ENCODE data around the gene OLFM3. TPM values are rescaled to one million over a fixed set of nuclear protein-coding genes. Genes with fewer than 3 reads are reported as not detected.

The OLFM3 gene
- total and polyA plus RNA-seq, 5 experiments from 2014 or later: not detected

- POLR2A ChIA-PET: no interaction called here
- H3K9me3 Mint-ChIP-seq: peaks cover 0 to 4% (median 0%) of the 10 kb centered on the region in 9 donors
- H3K27ac Mint-ChIP-seq: no peak overlapping the region
- H3K4me1 Mint-ChIP-seq: no peaks in the 10 kb centered on the region
- no peak for ATAC-seq
- no peak overlapping the region for H3K4me3 Mint-ChIP-seq
- peaks cover 0 to 6% (median 0%) of the 10 kb centered on the region in 5 donors for H3K27me3 Mint-ChIP-seq
- no peak for DNase-seq
- no peaks in the 10 kb centered on the region for H3K36me3 Mint-ChIP-seq
These were observed 21.4 kb downstream of the OLFM3 start for GRCh38 chr1:101975371-101975770.

- DNase-seq (no peak), ATAC-seq (no peak)
- no peaks in the 10 kb centered on the region for H3K36me3 Mint-ChIP-seq
- POLR2A ChIA-PET: no interaction called here
- H3K27ac Mint-ChIP-seq: no peak overlapping the region
- H3K4me1 Mint-ChIP-seq: no peaks in the 10 kb centered on the region
- H3K9me3 Mint-ChIP-seq: peaks cover 0 to 4% (median 0%) of the 10 kb centered on the region in 9 donors
- H3K27me3 Mint-ChIP-seq: peaks cover 0 to 3% (median 0%) of the 10 kb centered on the region in 5 donors
- no peak overlapping the region for H3K4me3 Mint-ChIP-seq
These were observed 22.0 kb downstream of the OLFM3 start for GRCh38 chr1:101974599-101975274.

- ATAC-seq: no peak
- H3K27me3 Mint-ChIP-seq: peaks cover 0 to 10% (median 0%) of the 10 kb centered on the region in 5 donors
These were observed 25.4 kb downstream of the OLFM3 start for GRCh38 chr1:101971304-101971703.

GRCh38 chr1:101967871-101968270, 28.9 kb downstream of the OLFM3 start:
- no peak for ATAC-seq
- Mint-ChIP-seq H3K27ac (no peak overlapping the region), H3K4me3 (no peak overlapping the region), H3K9me3 (peaks cover 0 to 6% (median 1%) of the 10 kb centered on the region in 9 donors), H3K27me3 (peaks cover 0 to 13% (median 6%) of the 10 kb centered on the region in 5 donors), H3K36me3 (no peaks in the 10 kb centered on the region), H3K4me1 (no peaks in the 10 kb centered on the region)
- POLR2A ChIA-PET: no interaction called here
- no peak for DNase-seq

More at GRCh38 chr1:101971304-101971703, 25.4 kb downstream of the OLFM3 start:
- Mint-ChIP-seq H3K4me1 (no peaks in the 10 kb centered on the region), H3K9me3 (peaks cover 0 to 6% (median 0%) of the 10 kb centered on the region in 9 donors), H3K27ac (no peak overlapping the region), H3K36me3 (no peaks in the 10 kb centered on the region), H3K4me3 (no peak overlapping the region)
- no peak for DNase-seq
- POLR2A ChIA-PET: no interaction called here

GRCh38 chr1:101965341-101965740, 31.4 kb downstream of the OLFM3 start:
- peaks cover 0 to 13% (median 3%) of the 10 kb centered on the region in 5 donors for H3K27me3 Mint-ChIP-seq
- no peaks in the 10 kb centered on the region for H3K36me3 Mint-ChIP-seq
- no peak overlapping the region for H3K4me3 Mint-ChIP-seq
- H3K9me3 Mint-ChIP-seq: peaks cover 0 to 4% (median 1%) of the 10 kb centered on the region in 9 donors
- no peaks in the 10 kb centered on the region for H3K4me1 Mint-ChIP-seq
- no peak for ATAC-seq
- no peak overlapping the region for H3K27ac Mint-ChIP-seq
- POLR2A ChIA-PET: no interaction called here
- DNase-seq: no peak

GRCh38 chr1:101964708-101965107, 32.0 kb downstream of the OLFM3 start:
- Mint-ChIP-seq H3K4me1 (no peaks in the 10 kb centered on the region), H3K27me3 (peaks cover 0 to 13% (median 3%) of the 10 kb centered on the region in 5 donors), H3K36me3 (no peaks in the 10 kb centered on the region), H3K9me3 (peaks cover 0 to 4% (median 1%) of the 10 kb centered on the region in 9 donors), H3K27ac (no peak overlapping the region), H3K4me3 (no peak overlapping the region)
- ATAC-seq: no peak
- POLR2A ChIA-PET: no interaction called here
- DNase-seq: no peak

- Mint-ChIP-seq H3K4me1 (no peaks in the 10 kb centered on the region), H3K9me3 (peaks cover 0 to 4% (median 0%) of the 10 kb centered on the region in 9 donors), H3K27ac (no peak overlapping the region), H3K27me3 (peaks cover 0 to 7% (median 1%) of the 10 kb centered on the region in 5 donors), H3K4me3 (no peak overlapping the region), H3K36me3 (no peaks in the 10 kb centered on the region)
- no peak for ATAC-seq
- DNase-seq: no peak
- POLR2A ChIA-PET: no interaction called here
These were observed 36.6 kb downstream of the OLFM3 start for GRCh38 chr1:101960142-101960541.

- H3K36me3 Mint-ChIP-seq: no peaks in the 10 kb centered on the region
- H3K27me3 Mint-ChIP-seq: peaks cover 0 to 7% (median 1%) of the 10 kb centered on the region in 5 donors
- DNase-seq: no peak
- H3K4me3 Mint-ChIP-seq: no peak overlapping the region
- H3K9me3 Mint-ChIP-seq: peaks cover 0 to 4% (median 0%) of the 10 kb centered on the region in 9 donors
- ATAC-seq: no peak
- H3K27ac Mint-ChIP-seq: no peak overlapping the region
- H3K4me1 Mint-ChIP-seq: no peaks in the 10 kb centered on the region
- POLR2A ChIA-PET: no interaction called here
These were observed 37.3 kb downstream of the OLFM3 start for GRCh38 chr1:101959456-101959855.

GRCh38 chr1:101957771-101958170, 39.0 kb downstream of the OLFM3 start:
- ATAC-seq: no peak
- no peak overlapping the region for H3K4me3 Mint-ChIP-seq

GRCh38 chr1:101953623-101954022, 43.1 kb downstream of the OLFM3 start:
- no peak for ATAC-seq
- H3K4me1 Mint-ChIP-seq: no peaks in the 10 kb centered on the region
- peaks cover 0 to 4% (median 0%) of the 10 kb centered on the region in 9 donors for H3K9me3 Mint-ChIP-seq
- H3K4me3 Mint-ChIP-seq: no peak overlapping the region
- no peaks in the 10 kb centered on the region for H3K36me3 Mint-ChIP-seq
- H3K27me3 Mint-ChIP-seq: peaks cover 0 to 1% (median 0%) of the 10 kb centered on the region in 5 donors
- no peak for DNase-seq
- POLR2A ChIA-PET: no interaction called here
- no peak overlapping the region for H3K27ac Mint-ChIP-seq

More at GRCh38 chr1:101957771-101958170, 39.0 kb downstream of the OLFM3 start:
- no peak overlapping the region for H3K27ac Mint-ChIP-seq
- H3K36me3 Mint-ChIP-seq: no peaks in the 10 kb centered on the region
- H3K4me1 Mint-ChIP-seq: no peaks in the 10 kb centered on the region
- H3K9me3 Mint-ChIP-seq: peaks cover 0 to 2% (median 0%) of the 10 kb centered on the region in 9 donors
- POLR2A ChIA-PET: no interaction called here
- peaks cover 0 to 1% (median 0%) of the 10 kb centered on the region in 5 donors for H3K27me3 Mint-ChIP-seq
- DNase-seq: no peak

- DNase-seq: no peak
- ATAC-seq: no peak
These were observed 50.8 kb downstream of the OLFM3 start for GRCh38 chr1:101945884-101946283.

GRCh38 chr1:101943237-101943636, 53.5 kb downstream of the OLFM3 start:
- Mint-ChIP-seq H3K9me3 (peaks cover 0 to 2% (median 0%) of the 10 kb centered on the region in 9 donors), H3K4me3 (no peak overlapping the region), H3K4me1 (no peaks in the 10 kb centered on the region), H3K27ac (peak overlapping the region in 1 of 10 donors; percentile 29), H3K36me3 (no peaks in the 10 kb centered on the region), H3K27me3 (peaks cover 0 to 5% (median 0%) of the 10 kb centered on the region in 5 donors)
- POLR2A ChIA-PET: no interaction called here
- no peak for ATAC-seq
- no peak for DNase-seq

More at GRCh38 chr1:101945884-101946283, 50.8 kb downstream of the OLFM3 start:
- no peak overlapping the region for H3K27ac Mint-ChIP-seq
- H3K27me3 Mint-ChIP-seq: peaks cover 0 to 4% (median 0%) of the 10 kb centered on the region in 5 donors
- POLR2A ChIA-PET: no interaction called here
- H3K36me3 Mint-ChIP-seq: no peaks in the 10 kb centered on the region
- no peak overlapping the region for H3K4me3 Mint-ChIP-seq
- peaks cover 0 to 4% (median 0%) of the 10 kb centered on the region in 9 donors for H3K9me3 Mint-ChIP-seq
- no peaks in the 10 kb centered on the region for H3K4me1 Mint-ChIP-seq

GRCh38 chr1:101942516-101943193, 54.1 kb downstream of the OLFM3 start:
- Mint-ChIP-seq H3K4me1 (no peaks in the 10 kb centered on the region), H3K9me3 (peaks cover 0 to 8% (median 0%) of the 10 kb centered on the region in 9 donors), H3K4me3 (no peak overlapping the region), H3K27ac (no peak overlapping the region), H3K36me3 (no peaks in the 10 kb centered on the region), H3K27me3 (peaks cover 0 to 5% (median 0%) of the 10 kb centered on the region in 5 donors)
- POLR2A ChIA-PET: no interaction called here
- ATAC-seq (no peak), DNase-seq (no peak)
